DND-41 (cell line): Measurements from ENCODE around the gene SDHA.
"Not testable (repeated sequence)": the region's sequence is repeated elsewhere in the genome, so short reads cannot be mapped to it uniquely, and the experiment has no call there.

Source experiments
- ATAC-seq: fragments of 200-7000 bp; cut with Tn5 transposase; 3 replicates; pipeline ENCODE4 v1.9.1; 2021; ENCODE audit warnings: low read depth; ENCODE audit not compliant: insufficient read depth
- DNase-seq: peaks from one replicate; pipeline ENCODE4 v3.0.0-alpha.2; 2020
- H2AFZ ChIP-seq: 2 replicates; pipeline ENCODE4 v1.6.0; 2012; ENCODE audit warnings: low read depth, low read length
- H3K27ac ChIP-seq: 2 replicates; pipeline ENCODE4 v1.5.1; 2012; ENCODE audit warnings: low read length, inconsistent platforms
- H3K27me3 ChIP-seq: fragments of 200-600 bp; sonication (generic); 2 replicates; pipeline ENCODE4 v1.6.0; 2012; ENCODE audit warnings: low read length, mild to moderate bottlenecking, inconsistent platforms; ENCODE audit not compliant: insufficient read depth, poor library complexity
- H3K36me3 ChIP-seq: 2 replicates; pipeline ENCODE4 v1.5.1; 2012; ENCODE audit warnings: low read length, inconsistent platforms; ENCODE audit not compliant: insufficient read depth
- H3K4me1 ChIP-seq: 2 replicates; pipeline ENCODE4 v1.5.1; 2012; ENCODE audit warnings: mild to moderate bottlenecking, low read length; ENCODE audit not compliant: insufficient read depth
- H3K4me2 ChIP-seq: 2 replicates; pipeline ENCODE4 v1.6.0; 2012; ENCODE audit warnings: mild to moderate bottlenecking, moderate library complexity, low read length, inconsistent platforms; ENCODE audit not compliant: insufficient read depth
- H3K4me3 ChIP-seq, 2 experiments: fragments of 200-600 bp in 1 of 2; shearing (Covaris generic) in 1 of 2; 2 replicates each; pipeline ENCODE4 v1.5.1; 2012 to 2016; ENCODE audit warnings: inconsistent platforms in 2 of 2, low read length in 2 of 2, mild to moderate bottlenecking in 2 of 2, low read depth in 1 of 2, moderate library complexity in 1 of 2
- H3K79me2 ChIP-seq: 2 replicates; pipeline ENCODE4 v1.6.0; 2012; ENCODE audit warnings: low read length, inconsistent platforms; ENCODE audit not compliant: insufficient read depth
- H3K9ac ChIP-seq: 2 replicates; pipeline ENCODE4 v1.6.0; 2012; ENCODE audit warnings: low read depth, mild to moderate bottlenecking, inconsistent platforms, low read length, moderate library complexity
- H3K9me3 ChIP-seq: 2 replicates; pipeline ENCODE4 v1.5.1; 2012; ENCODE audit warnings: low read length, moderate library complexity, mild to moderate bottlenecking, inconsistent platforms; ENCODE audit not compliant: insufficient read depth, severe bottlenecking
- H4K20me1 ChIP-seq: 2 replicates; pipeline ENCODE4 v1.6.0; 2012; ENCODE audit warnings: low read length; ENCODE audit not compliant: insufficient read depth
- EZH2 ChIP-seq: IDR thresholded peaks from 3 replicates; pipeline ENCODE4 v1.6.1; 2012; ENCODE audit warnings: borderline replicate concordance, low read depth, mild to moderate bottlenecking, moderate library complexity, low read length, inconsistent platforms; ENCODE audit not compliant: severe bottlenecking
- TF ChIP-seq, protein P1 (sequence below): IDR thresholded peaks from 2 replicates; pipeline ENCODE4 v1.5.1; 2012; ENCODE audit warnings: borderline replicate concordance, low read length, moderate library complexity, mild to moderate bottlenecking; ENCODE audit not compliant: poor library complexity, severe bottlenecking; ENCODE audit errors: extremely low read depth

Gene SDHA

DNA sequence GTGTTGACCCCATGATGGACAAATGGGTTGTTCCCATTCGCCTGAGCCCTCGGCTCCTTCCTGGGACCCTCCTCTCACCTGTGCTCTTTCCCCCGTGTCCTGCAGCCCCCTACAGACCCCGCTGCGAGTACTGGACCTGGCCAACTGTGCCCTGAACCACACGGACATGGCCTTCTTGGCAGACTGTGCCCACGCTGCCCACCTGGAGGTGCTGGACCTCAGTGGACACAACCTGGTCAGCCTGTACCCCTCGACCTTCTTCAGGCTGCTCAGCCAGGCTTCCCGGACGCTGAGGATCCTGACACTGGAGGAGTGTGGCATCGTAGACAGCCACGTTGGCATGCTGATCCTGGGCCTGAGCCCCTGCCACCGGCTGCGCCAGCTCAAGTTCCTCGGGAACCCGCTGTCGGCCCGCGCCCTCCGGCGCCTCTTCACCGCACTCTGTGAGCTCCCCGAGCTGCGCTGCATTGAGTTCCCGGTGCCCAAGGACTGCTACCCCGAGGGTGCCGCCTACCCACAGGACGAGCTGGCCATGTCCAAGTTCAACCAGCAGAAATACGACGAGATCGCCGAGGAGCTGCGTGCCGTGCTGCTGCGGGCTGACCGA, 23.4 kb upstream of the SDHA start:
- no peaks in the 10 kb centered on the region for H3K27me3 ChIP-seq
- H3K27ac ChIP-seq: no peak overlapping the region
- H3K36me3 ChIP-seq: no peaks in the 10 kb centered on the region
- no peaks in the 10 kb centered on the region for H3K4me1 ChIP-seq
- no peak overlapping the region for H2AFZ ChIP-seq
- TF ChIP-seq, protein P1, sequence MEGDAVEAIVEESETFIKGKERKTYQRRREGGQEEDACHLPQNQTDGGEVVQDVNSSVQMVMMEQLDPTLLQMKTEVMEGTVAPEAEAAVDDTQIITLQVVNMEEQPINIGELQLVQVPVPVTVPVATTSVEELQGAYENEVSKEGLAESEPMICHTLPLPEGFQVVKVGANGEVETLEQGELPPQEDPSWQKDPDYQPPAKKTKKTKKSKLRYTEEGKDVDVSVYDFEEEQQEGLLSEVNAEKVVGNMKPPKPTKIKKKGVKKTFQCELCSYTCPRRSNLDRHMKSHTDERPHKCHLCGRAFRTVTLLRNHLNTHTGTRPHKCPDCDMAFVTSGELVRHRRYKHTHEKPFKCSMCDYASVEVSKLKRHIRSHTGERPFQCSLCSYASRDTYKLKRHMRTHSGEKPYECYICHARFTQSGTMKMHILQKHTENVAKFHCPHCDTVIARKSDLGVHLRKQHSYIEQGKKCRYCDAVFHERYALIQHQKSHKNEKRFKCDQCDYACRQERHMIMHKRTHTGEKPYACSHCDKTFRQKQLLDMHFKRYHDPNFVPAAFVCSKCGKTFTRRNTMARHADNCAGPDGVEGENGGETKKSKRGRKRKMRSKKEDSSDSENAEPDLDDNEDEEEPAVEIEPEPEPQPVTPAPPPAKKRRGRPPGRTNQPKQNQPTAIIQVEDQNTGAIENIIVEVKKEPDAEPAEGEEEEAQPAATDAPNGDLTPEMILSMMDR: no peak
- no peak for TF ChIP-seq EZH2
- ATAC-seq (no peak), DNase-seq (no peak)
- H3K9me3 ChIP-seq: no peaks in the 10 kb centered on the region
- H3K9ac ChIP-seq: no peak overlapping the region
- H3K79me2 ChIP-seq: no peaks in the 10 kb centered on the region
- H3K4me2 ChIP-seq: no peak overlapping the region
- peaks cover 3% of the 10 kb centered on the region; the same call in 1 of the 2 replicates for H4K20me1 ChIP-seq
- H3K4me3 ChIP-seq: no peak overlapping the region

DNA sequence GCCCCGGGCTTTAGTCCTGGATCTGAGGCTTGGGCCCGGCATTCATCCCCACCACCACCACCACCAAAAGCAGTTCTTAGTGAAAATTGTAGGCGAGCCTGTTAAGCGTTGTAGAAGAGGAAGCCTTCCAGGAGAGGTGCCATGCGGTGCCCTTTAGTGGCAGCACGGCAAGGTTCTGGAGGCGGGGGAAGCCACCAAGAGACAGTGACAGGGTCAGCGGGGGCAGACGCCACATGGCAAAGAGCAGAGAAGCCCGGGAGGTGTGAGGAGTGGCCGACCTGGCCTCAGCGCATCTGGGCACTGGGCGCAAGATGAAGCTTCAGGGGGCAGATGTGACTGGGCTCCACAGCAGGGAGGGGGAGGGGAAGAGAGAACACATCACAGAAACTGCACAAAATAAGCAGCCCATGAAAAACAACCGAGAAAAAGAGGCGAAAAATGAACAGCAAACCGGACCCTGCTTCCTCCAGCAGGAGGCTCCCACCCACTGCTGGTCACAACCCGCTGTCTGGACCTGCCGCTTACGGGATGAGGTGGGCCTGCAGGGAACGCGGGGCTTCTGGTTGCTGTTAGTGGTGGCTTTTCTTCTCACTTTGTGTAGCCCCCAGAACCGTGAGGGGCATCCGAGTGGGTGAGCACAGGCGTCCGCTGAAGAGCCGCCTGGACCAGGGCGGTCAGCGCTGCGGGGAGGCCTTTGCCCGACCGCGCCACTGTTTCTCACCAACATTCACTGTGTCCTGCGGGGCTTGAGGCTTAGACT, 22.5 kb upstream of the SDHA start:
- Histone ChIP-seq H2AFZ (no peak overlapping the region), H3K4me2 (no peak overlapping the region), H3K27ac (no peak overlapping the region), H3K27me3 (no peaks in the 10 kb centered on the region), H3K4me1 (no peaks in the 10 kb centered on the region), H3K4me3 (no peak overlapping the region), H3K36me3 (no peaks in the 10 kb centered on the region), H3K79me2 (no peaks in the 10 kb centered on the region), H3K9me3 (no peaks in the 10 kb centered on the region), H3K9ac (no peak overlapping the region), H4K20me1 (peaks cover 9% of the 10 kb centered on the region; the same call in 1 of the 2 replicates)
- DNase-seq (no peak), ATAC-seq (no peak)
- no peak for TF ChIP-seq EZH2
- TF ChIP-seq, protein P1: peak; percentile 27

DNA sequence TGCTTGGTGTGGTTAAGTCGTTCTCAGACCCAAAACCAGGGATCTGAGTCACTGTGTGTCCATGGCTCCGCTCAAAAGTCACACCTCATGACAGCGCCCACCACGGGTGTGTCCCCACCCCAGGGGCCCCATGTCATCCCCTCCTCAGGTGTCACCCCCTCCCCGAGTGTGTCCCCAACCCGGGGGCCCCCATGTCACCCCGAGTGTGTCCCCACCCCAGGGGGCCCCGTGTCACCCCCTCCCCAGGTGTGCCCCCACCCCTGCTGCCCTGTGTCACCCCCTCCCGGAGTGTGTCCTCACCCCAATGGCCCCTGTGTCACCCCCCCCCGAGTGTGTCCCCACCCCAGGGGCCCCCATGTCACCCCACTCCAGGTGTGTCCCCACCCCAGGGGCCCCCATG, 21.8 kb upstream of the SDHA start:
- Histone ChIP-seq H3K9ac (no peak overlapping the region), H3K36me3 (no peaks in the 10 kb centered on the region), H3K9me3 (no peaks in the 10 kb centered on the region), H3K4me3 (no peak overlapping the region), H3K4me1 (no peaks in the 10 kb centered on the region), H3K4me2 (no peak overlapping the region), H4K20me1 (peaks cover 12% of the 10 kb centered on the region; the same call in 1 of the 2 replicates), H3K79me2 (no peaks in the 10 kb centered on the region), H3K27ac (no peak overlapping the region), H3K27me3 (no peaks in the 10 kb centered on the region), H2AFZ (no peak overlapping the region)
- ATAC-seq (no peak), DNase-seq (no peak)
- TF ChIP-seq, protein P1: no peak
- TF ChIP-seq EZH2: no peak

DNA sequence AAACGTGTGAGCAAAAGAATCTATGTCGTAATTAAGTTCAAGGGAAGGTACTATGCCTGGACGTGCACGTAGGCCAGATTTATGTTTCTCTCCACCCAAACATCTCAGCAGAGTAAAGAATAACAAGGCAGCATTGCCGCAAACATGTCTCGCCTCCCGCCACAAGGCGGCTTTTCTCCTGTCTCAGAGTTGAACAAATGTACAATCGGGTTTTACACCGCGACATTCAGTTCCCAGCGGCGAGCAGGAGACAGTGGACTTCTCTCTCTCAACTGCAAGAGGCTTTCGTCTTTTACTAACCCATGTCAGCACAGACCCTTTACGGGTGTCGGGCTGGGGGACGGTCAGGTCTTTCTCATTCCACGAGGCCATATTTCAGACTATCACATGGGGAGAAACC, 21.1 kb upstream of the SDHA start:
- not testable (repeated sequence) for H3K4me3 ChIP-seq, H3K9ac ChIP-seq, ATAC-seq, H3K4me2 ChIP-seq, H3K27ac ChIP-seq, H3K27me3 ChIP-seq, H3K4me1 ChIP-seq, DNase-seq, H3K36me3 ChIP-seq, H2AFZ ChIP-seq, H3K9me3 ChIP-seq, H3K79me2 ChIP-seq
- peaks cover 17% of the 10 kb centered on the region for H4K20me1 ChIP-seq
